HepG2 (cell line): ENCODE measurements around the gene MDFIC. TPM values are rescaled to one million over a fixed set of nuclear protein-coding genes. Genes with fewer than 3 reads are reported as not detected.

ENCODE experiments used
- ATAC-seq: fragments of 200-7000 bp; cut with Tn5 transposase; 3 replicates; pipeline ENCODE4 v1.9.1; 2020; ENCODE audit warnings: mild to moderate bottlenecking, moderate library complexity
- BruUV-seq: library from RNA; stranded (reverse); fragments of 400-500 nt; replicated peaks from 2 replicates; lab custom pipeline; 2021; lab: Mats Ljungman, UMichigan
- CTCF ChIA-PET: fragments of 300-600 bp; formaldehyde crosslinking; extraction: SDS; loops from one replicate; lab custom pipeline; 2021; ENCODE audit warnings: low total read pairs, inconsistent platforms, low intra/inter-chr PET ratio; lab: Yijun Ruan, JAX
- POLR2A ChIA-PET: fragments of 350-600 bp; sonication (Branson Sonifier 250); formaldehyde crosslinking; loops from one replicate; lab custom pipeline; 2020; ENCODE audit warnings: antibody characterized with exemption, inconsistent platforms; lab: Yijun Ruan, JAX
- DNase-seq: peaks from one replicate; pipeline ENCODE4 v3.0.0-alpha.2; 2015; ENCODE audit warnings: low spot score
- FAIRE-seq: peaks from 3 replicates; lab custom pipeline; 2011; peaks lifted over from hg19 to GRCh38; lab: Jason Lieb, UNC
- H2AFZ ChIP-seq: one replicate; pipeline ENCODE4 v1.6.1; 2011; ENCODE audit warnings: low read length, inconsistent platforms
- H3K27ac ChIP-seq: fragments of 300-600 bp; 3 replicates; pipeline ENCODE4 v1.8.0; 2011; ENCODE audit warnings: mixed run types, mild to moderate bottlenecking, mixed read lengths, low read length, inconsistent platforms; ENCODE audit not compliant: insufficient read depth; ENCODE audit errors: extremely low read length
- H3K27me3 ChIP-seq, 2 experiments: fragments of 200-600 bp in 1 of 2; 2 replicates in 1 of 2; 3 replicates in 1 of 2; pipeline versions ENCODE4 v1.6.0 to v1.8.0; 2011; ENCODE audit warnings: low read length in 2 of 2, mild to moderate bottlenecking in 2 of 2, moderate library complexity in 2 of 2, inconsistent platforms in 1 of 2; ENCODE audit not compliant: insufficient read depth in 2 of 2, control insufficient read depth in 1 of 2
- H3K36me3 ChIP-seq, 2 experiments: fragments of 200-600 bp in 1 of 2; replicated peaks in 1 of 2; 2 replicates in 1 of 2; 3 replicates in 1 of 2; pipeline versions ENCODE4 v1.5.1 to v1.8.0; 2011; ENCODE audit warnings: low read length in 2 of 2, inconsistent platforms in 1 of 2; ENCODE audit not compliant: insufficient read depth in 2 of 2, control insufficient read depth in 1 of 2
- H3K4me1 ChIP-seq: 2 replicates; pipeline ENCODE4 v1.5.1; 2012; ENCODE audit warnings: low read length, inconsistent platforms; ENCODE audit not compliant: insufficient read depth
- H3K4me2 ChIP-seq: 2 replicates; pipeline ENCODE4 v1.6.0; 2011; ENCODE audit warnings: low read depth, low read length, inconsistent platforms
- H3K4me3 ChIP-seq, 3 experiments: fragments of 200-600 bp in 1 of 3; sonication (generic), shearing (Covaris generic) in 1 of 3; replicated peaks in 1 of 3; 2 replicates each; pipeline ENCODE4 v1.5.1; 2011 to 2016; ENCODE audit warnings: low read length in 3 of 3, inconsistent platforms in 2 of 3, low read depth in 2 of 3, mild to moderate bottlenecking in 2 of 3, control low read depth in 1 of 3, mixed read lengths in 1 of 3; ENCODE audit not compliant: insufficient read depth in 1 of 3
- H3K79me2 ChIP-seq: one replicate; pipeline ENCODE4 v1.6.1; 2011; ENCODE audit warnings: low read length, inconsistent platforms; ENCODE audit not compliant: insufficient read depth
- H3K9ac ChIP-seq: 2 replicates; pipeline ENCODE4 v1.6.0; 2011; ENCODE audit warnings: mild to moderate bottlenecking, low read depth, low read length, inconsistent platforms; ENCODE audit not compliant: insufficient read depth
- H3K9me3 ChIP-seq: 2 replicates; pipeline ENCODE4 v1.5.1; 2012; ENCODE audit warnings: mild to moderate bottlenecking, low read length
- H4K20me1 ChIP-seq: 2 replicates; pipeline ENCODE4 v1.6.0; 2011; ENCODE audit warnings: inconsistent platforms, mild to moderate bottlenecking, low read length, moderate library complexity; ENCODE audit not compliant: insufficient read depth
- LBX2 ChIP-seq: sonication (generic); formaldehyde crosslinking; IDR thresholded peaks from 2 replicates; pipeline ENCODE4 v1.5.0; 2020; ENCODE audit warnings: missing genetic modification reagents, mild to moderate bottlenecking, borderline replicate concordance
- NCOA2 ChIP-seq: sonication (generic); formaldehyde crosslinking; IDR thresholded peaks from 2 replicates; pipeline ENCODE4 v1.8.0; 2022; ENCODE audit warnings: inconsistent platforms
- ZBTB10 ChIP-seq: sonication (generic); formaldehyde crosslinking; IDR thresholded peaks from 2 replicates; pipeline ENCODE4 v1.4.0; 2020; ENCODE audit warnings: missing genetic modification reagents, borderline replicate concordance
- ZNF136 ChIP-seq: sonication (generic); formaldehyde crosslinking; IDR thresholded peaks from 2 replicates; pipeline ENCODE4 v1.8.1; 2022; ENCODE audit warnings: low read depth, mild to moderate bottlenecking, moderate library complexity, missing genetic modification reagents
- WGBS: methylation state at CpG from one replicate; pipeline ENCODE4 v1.1.6; 2017; ENCODE audit warnings: low lambda C conversion rate; 5-methylcytosine and 5-hydroxymethylcytosine counted together
- in situ Hi-C: cut with HindIII; loops from 2 replicates; pipeline ENCODE4 v1.10.0; 2017; ENCODE audit warnings: low pct_unique_long_range_greater_than_20kb; ENCODE audit not compliant: extremely low pct_ligation_motif_present
- intact Hi-C: fragments of 100-400 bp; cut with micrococcal nuclease; formaldehyde crosslinking; loops from one replicate; pipeline ENCODE4 v1.10.0; 2022; ENCODE audit not compliant: unreplicated experiment
- polyA plus RNA-seq, 8 experiments: library from polyadenylated mRNA; depleted of rRNA in 3 of 8; stranded (reverse) in 7 of 8; unstranded in 1 of 8; fragments of >200 nt; fragmentation: Illumina TruSeq in 4 of 8; extraction: Trizol in 4 of 8; gene quantifications; 2 replicates each; pipeline versions ENCODE4 v1.2.1 to v1.2.3, GENCODE V29; 2011 to 2016; ENCODE audit warnings: low read depth in 4 of 8, missing spikeins in 1 of 8, mixed read lengths in 1 of 8; ENCODE audit not compliant: insufficient read depth in 1 of 8
- total RNA-seq, 5 experiments: library from RNA; depleted of rRNA; stranded (reverse); fragments of >200 nt; fragmentation: Illumina TruSeq; extraction: Trizol; gene quantifications; 2 replicates each; pipeline ENCODE4 v1.2.3, GENCODE V29; 2016; ENCODE audit warnings: low read depth in 1 of 5

MDFIC gene
- total and polyA plus RNA-seq, 2 of the 13 experiments (the other 11 are each of a cell fraction or from before 2014, with no cell fraction given), result 0.13 TPM; not detected in 1

GRCh38 chr7:115038158-115038557 is 116.3 kb downstream of the MDFIC start (continued):
- no peak for TF ChIP-seq ZBTB10 (CRISPR knock-in tag)
- TF ChIP-seq ZNF136 (CRISPR knock-in tag), result no peak
- TF ChIP-seq LBX2 (CRISPR knock-in tag), result no peak

- intact Hi-C loops, result no loop called here
- Histone ChIP-seq H3K27me3 (no peaks in the 10 kb centered on the region), H4K20me1 (no peaks in the 10 kb centered on the region), H3K9me3 (no peaks in the 10 kb centered on the region), H3K4me3 (no peak overlapping the region), H3K36me3 (no peaks in the 10 kb centered on the region), H2AFZ (no peak overlapping the region), H3K4me2 (no peak overlapping the region), H3K27ac (no peak overlapping the region), H3K79me2 (no peaks in the 10 kb centered on the region), H3K4me1 (no peaks in the 10 kb centered on the region), H3K9ac (no peak overlapping the region)
- FAIRE-seq (no peak), ATAC-seq (no peak)
- in situ Hi-C loops, result no loop called here
- CTCF ChIA-PET, result no interaction called here
- WGBS, result 52% methylated on average over 8 of the region's 8 CpGs
- BruUV-seq, result no TSS peak
- POLR2A ChIA-PET, result no interaction called here
- TF ChIP-seq NCOA2, result no peak
- TF ChIP-seq, all 625 proteins: peak for 0
- DNase-seq, result no peak
These were observed 118.2 kb downstream of the MDFIC start for GRCh38 chr7:115040057-115040456.
